AML-193 (cell line): ENCODE results near the gene PFN3.
A peak's percentile ranks its signal among the peaks of the same experiment; 100 is the strongest.
"Not testable (repeated sequence)": the region's sequence is repeated elsewhere in the genome, so short reads cannot be mapped to it uniquely, and the experiment has no call there.

ENCODE experiments used
- DNase-seq, 2 experiments: peaks; one replicate each; lab custom pipeline; 2025; lab: John Stamatoyannopoulos, UW

PFN3 gene

GRCh38 chr5:177425196-177425800 lies 24.8 kb upstream of the PFN3 start:
- no peak for DNase-seq

- DNase-seq, result no peak
These were observed 23.2 kb upstream of the PFN3 start for GRCh38 chr5:177423671-177424070.

- DNase-seq, result no peak
These were observed 20.8 kb upstream of the PFN3 start for GRCh38 chr5:177421062-177421798.

DNA sequence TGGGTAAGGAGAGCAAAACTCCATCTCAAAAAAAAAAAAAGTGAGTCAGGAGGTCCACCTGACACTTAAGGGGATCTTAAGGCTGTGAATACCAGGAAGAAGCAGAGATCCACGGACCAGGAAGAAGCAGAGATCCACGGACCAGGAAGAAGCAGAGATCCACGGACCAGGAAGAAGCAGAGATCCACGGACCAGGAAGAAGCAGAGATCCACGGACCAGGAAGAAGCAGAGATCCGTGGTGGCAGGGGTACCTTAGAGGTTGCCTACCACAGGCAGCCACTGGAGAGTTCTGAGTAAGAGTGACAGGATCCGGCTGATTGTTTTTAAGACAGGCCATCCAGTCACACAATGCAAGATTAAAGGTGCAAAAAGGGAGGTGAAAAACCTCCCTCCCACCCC lies 20.0 kb upstream of the PFN3 start:
- DNase-seq, result not testable (repeated sequence)

- no peak for DNase-seq
These were observed 18.6 kb upstream of the PFN3 start for GRCh38 chr5:177419046-177419445.

DNA sequence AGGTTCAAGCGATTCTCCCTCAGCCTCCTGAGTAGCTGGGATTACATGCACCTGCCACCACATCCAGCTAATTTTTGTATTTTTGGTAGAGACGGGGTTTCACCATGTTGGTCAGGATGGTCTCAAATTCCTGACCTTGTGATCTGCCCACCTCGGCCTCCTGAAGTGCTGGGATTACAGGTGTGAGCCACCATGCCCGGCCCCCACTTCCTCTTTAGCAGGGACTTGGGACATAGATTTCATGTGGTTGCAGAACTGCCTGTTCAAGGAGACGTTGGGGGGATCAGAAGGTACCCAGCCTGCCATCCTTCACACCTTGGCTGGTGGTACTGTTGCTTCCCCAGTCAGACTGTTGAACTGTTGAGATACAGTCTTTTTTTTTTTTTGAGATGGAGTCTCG lies 16.6 kb upstream of the PFN3 start:
- DNase-seq, result not testable (repeated sequence)

DNA sequence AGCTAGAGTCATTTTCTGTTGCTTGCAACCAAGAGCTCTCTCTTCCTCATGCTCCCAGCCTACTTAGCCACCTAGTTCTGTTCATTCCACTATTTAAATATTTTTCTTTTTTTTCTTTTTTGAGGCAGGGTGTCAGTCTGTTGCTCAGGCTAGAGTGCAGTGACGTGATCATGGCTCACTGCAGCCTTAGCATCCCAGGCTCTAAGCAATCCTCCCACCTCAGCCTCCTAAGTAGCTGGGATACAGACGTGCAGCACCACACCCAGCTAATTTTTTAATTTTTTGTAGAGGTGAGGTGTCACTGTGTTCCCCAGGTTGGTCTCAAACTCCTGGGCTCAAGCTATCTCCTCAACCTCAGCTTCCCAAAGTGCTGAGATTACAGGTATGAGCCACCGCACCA lies 14.0 kb upstream of the PFN3 start:
- DNase-seq, result no peak

GRCh38 chr5:177412603-177413233 lies 12.3 kb upstream of the PFN3 start:
- DNase-seq, result no peak

- peak in 1 of 2 experiments; percentile 21 for DNase-seq
These were observed 10.1 kb upstream of the PFN3 start for GRCh38 chr5:177410575-177410974.

- DNase-seq, result no peak
These were observed 8.8 kb upstream of the PFN3 start, which contains the start of gene F12 for GRCh38 chr5:177409043-177409801. F12 (minus strand) TSS chr5:177409564; CDS start chr5:177409527, 37 bp downstream.

- DNase-seq, result peak; percentile 83 to 91
These were observed 5.3 kb upstream of the PFN3 start for GRCh38 chr5:177405805-177406204.

DNA sequence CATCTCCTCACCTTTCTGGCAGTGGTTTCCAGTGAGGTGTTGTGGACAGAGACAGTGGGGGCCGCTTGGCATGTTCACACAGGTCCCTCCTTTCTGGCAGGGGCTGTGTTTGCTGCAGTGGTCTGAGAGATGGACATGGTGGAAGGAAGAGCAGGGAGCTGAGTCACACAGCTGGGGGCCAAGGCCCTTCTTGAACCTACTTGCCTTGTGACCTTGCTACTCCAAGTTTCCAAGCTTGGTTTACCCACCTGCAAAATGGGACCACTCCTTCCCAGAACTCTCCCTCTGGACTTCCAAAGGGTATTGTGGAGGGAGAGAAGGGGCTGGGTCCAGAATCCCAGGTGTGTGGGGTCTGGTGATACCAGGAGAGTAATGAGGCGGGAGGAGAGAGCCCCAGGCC lies 4.9 kb upstream of the PFN3 start:
- no peak for DNase-seq

DNA sequence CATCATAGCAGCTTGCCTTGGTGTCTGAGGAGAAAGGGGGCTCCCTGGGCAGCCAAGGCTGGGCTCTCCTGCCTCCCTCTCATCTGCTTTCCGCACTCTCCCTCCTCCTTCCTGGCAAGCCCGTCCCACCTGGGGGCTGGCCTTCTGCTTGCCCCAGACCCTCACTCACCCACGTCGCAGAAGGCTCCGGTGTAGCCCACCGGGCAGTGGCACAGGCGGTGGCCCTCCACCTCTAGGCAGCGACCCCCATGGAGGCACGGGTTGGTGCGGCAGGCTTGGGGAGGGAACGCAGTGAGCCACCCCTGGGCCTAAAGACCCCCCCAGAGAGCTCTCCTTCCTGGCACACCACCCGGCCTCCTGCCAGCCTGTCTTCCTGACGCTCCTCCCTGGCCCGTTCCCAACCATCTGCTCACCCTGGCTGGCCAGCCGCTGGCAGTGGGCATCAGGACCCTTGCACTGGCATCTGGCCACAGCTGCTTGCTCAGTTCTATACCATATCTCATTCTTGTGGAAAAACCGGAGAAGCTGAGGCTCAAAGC lies 4.2 kb upstream of the PFN3 start:
- no peak for DNase-seq

DNA sequence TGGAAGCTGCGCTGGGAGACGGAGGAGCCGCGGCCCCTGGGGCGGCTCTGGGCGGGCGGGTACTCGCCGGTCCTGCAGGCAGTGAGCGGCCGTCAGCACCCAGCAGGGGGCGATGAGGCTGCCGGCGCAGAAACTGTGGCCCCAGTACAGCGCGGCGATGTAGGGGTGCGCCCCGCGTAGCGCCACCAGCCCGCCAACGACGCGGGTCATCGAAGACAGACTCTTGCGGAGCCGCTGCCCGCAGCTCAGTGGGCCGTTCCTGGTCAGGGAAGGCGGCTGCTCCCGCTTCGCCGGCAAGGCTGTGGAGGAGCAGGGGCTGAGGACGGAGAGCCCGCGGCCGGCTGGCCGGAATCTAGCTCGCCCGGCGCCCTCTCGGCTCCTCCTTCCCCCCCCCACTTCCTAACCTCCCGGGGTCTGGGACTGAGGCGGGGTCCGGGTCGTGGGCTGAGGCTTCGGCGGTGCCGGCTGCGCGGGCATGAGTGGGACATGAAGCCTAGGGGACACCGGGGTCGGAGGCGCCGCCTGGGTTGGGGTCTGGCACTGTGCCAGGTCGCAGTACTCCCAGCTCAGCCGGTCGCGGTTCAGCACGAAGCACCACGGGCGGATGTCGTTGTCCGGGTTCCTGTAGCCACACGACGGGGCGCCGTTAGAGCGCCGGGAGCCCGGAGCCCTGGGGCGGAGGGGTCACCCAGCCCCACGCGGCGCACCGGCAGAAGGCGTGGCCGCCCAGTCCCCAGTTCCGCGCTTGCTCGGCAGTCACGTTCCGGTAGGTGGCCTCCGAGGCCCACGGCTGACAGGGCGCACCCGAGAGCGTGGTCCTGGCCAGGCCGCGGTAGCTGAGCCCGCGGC lies 3.6 kb upstream of the PFN3 start:
- peak; percentile 81 to 84 for DNase-seq

DNA sequence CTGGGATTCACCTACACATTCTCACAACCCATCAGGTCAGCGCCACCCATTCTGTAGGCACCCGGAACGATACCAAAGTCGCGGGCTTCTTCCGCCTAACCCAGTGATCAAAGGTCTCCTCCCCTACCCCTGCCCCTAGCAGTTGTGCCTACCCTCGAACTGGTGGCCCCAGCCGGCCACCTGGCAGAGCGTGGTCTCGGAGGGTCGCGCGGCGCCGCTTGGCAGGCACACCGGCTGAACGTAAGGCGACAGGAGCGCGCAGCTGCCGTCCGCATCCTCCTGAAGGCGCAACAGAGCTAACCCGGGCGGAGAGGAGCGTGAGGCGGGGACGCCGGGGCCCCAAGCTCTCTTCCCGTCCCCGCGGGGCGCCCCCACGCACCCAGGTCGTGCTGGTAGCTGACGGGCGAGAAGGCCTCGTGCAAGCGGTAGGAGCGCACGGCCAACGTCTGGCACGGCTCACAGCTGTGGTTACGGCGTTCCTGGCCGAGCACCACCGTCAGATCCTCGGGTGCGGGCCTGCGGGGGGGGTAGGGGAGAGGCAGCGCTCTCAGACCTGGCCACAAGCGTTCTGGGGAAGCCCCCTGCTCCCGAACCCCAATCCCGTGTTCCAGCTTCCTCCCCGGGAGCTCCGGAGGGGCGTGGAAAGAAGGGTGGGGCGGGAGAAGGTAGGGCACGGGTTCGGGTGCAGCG lies 2.8 kb upstream of the PFN3 start:
- DNase-seq, result peak; percentile 12 to 31

DNA sequence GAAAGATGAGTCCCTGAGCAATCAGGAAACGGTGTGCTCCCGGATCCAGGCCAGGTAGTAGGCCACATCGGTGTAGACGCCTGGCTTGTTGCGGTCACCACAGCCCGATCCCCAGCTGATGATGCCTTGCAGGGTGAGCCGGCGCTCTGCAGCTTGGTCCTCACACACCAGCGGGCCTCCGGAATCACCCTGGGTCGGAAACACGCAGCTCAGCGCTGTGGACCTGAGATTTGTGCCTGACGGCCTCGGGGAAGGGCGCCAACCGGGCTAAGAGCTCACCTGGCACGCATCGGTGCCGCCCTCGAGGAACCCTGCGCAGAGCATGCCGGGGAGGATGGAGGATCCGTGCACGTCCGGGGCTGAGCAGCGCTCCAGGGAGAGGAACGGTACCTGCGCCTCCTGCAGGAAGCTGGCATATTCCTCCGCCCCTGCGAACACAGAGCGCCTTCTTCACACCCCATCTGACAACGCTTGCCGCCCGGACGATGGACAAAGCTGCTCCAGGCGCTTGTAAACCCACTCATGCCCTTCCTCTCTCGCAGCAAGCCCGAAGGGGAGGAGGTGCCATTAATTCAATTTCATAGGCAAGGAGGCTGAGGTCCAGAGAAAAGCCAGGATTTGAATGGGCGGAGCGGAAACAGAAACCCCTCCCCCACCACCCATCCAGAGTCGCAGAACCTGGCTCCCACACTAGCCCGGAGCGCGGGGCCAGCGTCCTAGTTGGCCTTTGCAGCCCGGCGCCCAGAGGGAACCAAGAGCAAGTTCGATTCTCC lies 2.0 kb upstream of the PFN3 start:
- no peak for DNase-seq

DNA sequence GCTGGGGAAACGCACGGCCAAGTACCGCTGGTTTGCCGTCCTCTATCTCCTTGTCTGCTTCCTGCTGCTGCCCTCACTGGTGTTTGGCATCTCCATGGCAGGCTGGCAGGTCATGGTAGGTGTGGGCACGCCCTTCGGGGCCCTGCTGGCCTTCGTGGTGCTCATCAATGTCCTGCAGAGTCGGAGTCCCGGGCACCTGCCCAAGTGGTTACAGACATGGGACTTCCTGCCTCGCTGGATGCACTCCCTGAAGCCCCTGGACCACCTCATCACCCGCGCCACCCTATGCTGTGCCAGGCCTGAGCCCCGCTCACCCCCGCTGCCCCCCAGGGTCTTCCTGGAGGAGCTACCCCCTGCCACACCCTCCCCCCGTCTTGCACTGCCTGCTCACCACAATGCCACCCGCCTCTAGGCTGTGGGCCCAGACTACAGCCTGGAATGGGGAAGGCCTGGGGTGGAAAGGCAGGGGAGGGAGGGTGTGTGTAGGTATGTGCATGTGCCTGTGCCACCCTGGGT lies 2.5 kb downstream of the PFN3 start:
- DNase-seq, result no peak

GRCh38 chr5:177396807-177397206 lies 3.7 kb downstream of the PFN3 start:
- no peak for DNase-seq

DNA sequence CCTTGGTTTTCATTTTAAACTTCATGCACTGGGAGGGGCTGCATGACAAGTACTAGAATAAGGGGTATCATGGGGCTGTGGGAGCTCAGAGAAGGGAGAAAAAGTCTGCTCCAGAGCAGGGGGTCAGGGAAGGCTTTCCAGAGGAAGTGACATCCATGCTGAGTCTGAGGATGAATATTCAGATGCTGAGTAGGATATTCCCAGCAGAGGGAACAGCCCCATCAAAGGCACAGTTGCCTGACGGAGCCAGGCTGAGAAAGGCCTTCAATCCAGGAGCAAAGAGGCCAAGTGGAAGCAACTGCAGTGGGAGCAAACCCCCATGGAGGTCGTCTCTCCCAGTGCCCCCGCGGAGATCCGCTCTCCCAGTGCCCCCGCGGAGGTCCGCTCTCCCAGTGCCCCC lies 4.4 kb downstream of the PFN3 start:
- no peak for DNase-seq

GRCh38 chr5:177393990-177394389 lies 6.5 kb downstream of the PFN3 start:
- DNase-seq, result no peak
